A549 treated with Mapracorat at 1 μM for 4 hours (cell line): ENCODE measurements around the gene GNE. TPM values are rescaled to one million over a fixed set of nuclear protein-coding genes. Genes with fewer than 3 reads are reported as not detected.

Experiments used
- total RNA-seq: library from RNA; stranded (reverse); fragments of 200-300 nt; extraction: Qiagen RNA extraction; gene quantifications from 5 replicates; pipeline ENCODE4 v1.2.3, GENCODE V29; 2022

Gene GNE, protein sequence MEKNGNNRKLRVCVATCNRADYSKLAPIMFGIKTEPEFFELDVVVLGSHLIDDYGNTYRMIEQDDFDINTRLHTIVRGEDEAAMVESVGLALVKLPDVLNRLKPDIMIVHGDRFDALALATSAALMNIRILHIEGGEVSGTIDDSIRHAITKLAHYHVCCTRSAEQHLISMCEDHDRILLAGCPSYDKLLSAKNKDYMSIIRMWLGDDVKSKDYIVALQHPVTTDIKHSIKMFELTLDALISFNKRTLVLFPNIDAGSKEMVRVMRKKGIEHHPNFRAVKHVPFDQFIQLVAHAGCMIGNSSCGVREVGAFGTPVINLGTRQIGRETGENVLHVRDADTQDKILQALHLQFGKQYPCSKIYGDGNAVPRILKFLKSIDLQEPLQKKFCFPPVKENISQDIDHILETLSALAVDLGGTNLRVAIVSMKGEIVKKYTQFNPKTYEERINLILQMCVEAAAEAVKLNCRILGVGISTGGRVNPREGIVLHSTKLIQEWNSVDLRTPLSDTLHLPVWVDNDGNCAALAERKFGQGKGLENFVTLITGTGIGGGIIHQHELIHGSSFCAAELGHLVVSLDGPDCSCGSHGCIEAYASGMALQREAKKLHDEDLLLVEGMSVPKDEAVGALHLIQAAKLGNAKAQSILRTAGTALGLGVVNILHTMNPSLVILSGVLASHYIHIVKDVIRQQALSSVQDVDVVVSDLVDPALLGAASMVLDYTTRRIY
- total RNA-seq = 11.0 to 16.4 TPM (median 14.2 TPM) in 5 replicates

DNA sequence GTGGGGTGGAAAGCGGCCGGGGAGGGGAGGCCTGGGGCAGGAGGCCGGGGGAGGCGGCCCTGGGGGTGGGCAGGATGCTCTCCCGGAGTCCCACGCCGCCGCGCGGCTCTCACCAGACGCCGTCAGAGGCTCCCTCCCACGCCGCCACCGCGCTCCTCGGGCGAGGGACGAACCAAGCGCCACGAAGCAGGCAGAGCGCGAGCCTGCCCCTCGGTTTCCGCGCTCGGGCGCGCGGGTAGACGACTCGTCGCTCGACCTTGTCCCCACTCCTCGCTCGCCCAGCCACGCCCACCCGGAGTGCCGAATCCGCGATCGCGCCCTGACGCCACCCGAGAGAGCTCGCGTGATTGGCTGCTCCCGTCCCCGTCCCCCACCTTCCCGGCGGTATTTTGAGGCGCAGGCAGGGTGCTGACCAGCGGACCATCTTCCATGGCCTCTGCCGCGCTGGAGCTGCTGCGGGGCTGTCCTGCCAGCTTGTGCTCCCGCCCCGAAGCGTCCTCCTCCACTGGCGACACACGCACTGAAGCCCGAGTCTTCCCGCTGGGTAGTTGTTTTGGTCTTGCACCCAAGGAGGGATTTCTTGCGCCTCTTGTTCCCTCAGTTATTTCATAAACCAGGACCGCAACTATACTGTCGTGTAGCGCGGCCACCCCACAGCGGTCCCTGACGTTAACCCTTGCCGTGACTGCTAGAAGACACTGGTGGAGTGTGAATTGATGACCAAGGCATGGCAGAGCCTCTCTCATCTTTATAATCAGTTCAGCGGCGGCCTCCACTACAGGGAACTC lies at the start of gene GNE:
Gene GNE (minus strand): TSS at position 241 of the 788 bp plus-strand sequence. CDS start 9,093 bp downstream, outside the sequence.

GRCh38 chr9:36190388-36191289 lies 67.6 kb downstream of the GNE start, which contains the start of gene CLTA:
Gene CLTA (plus strand): TSS chr9:36190921. CDS start chr9:36191057, 136 bp downstream.

DNA sequence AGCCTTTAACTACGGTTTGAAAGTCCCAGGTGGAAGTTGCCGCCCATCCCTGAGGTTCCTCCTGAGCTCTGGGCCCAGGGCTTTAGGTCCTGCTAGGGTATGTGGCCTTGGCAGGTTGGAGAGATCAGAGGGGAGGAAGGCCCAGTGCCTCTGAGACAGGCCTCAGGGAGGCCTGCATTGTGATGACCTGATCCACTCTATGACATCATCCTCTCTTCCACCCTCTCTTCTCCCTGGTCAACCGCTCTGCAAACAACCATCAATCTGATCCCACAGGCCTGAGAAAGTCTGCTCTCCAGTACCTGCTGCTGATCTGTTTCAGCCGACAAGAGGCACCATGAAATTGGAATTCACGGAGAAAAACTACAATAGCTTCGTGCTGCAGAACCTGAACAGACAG lies 89.1 kb downstream of the GNE start, which contains the start of gene CCIN:
Gene CCIN (plus strand): TSS at position 223 of the 400 bp plus-strand sequence. CDS start 115 bp downstream, at position 338.

Other genes with a start within 250 kb of the GNE start
- gene RECK, start 221.5 kb downstream of the GNE start, total RNA-seq = 5.2 to 6.2 TPM (median 5.8 TPM) in 5 replicates
- 7.9 to 10.6 TPM (median 9.4 TPM) in 5 replicates for gene GLIPR2, start 121.7 kb downstream of the GNE start, total RNA-seq
- 0.06 to 0.08 TPM in 2 of 5 replicates, not detected in the others for gene CCIN, start 89.1 kb downstream of the GNE start, total RNA-seq
- 328 to 427 TPM (median 379 TPM) in 5 replicates for gene CLTA, start 67.5 kb downstream of the GNE start, total RNA-seq
- gene RNF38, start 141.8 kb upstream of the GNE start, total RNA-seq = 7.5 to 10.3 TPM (median 8.8 TPM) in 5 replicates